Testis (tissue), 3 donors: ENCODE data around the gene CCDC167. TPM values are rescaled to one million over a fixed set of nuclear protein-coding genes. Genes with fewer than 3 reads are reported as not detected.
"Not testable (repeated sequence)": the region's sequence is repeated elsewhere in the genome, so short reads cannot be mapped to it uniquely, and the experiment has no call there.

ENCODE experiments used
- DNase-seq: peaks from one replicate; pipeline ENCODE4 v3.0.0-alpha.2; 2019
- H3K27ac ChIP-seq, 2 donors: fragments of 200-600 bp; sonication (generic); one replicate each; pipeline ENCODE4 v1.5.1; 2019
- H3K27me3 ChIP-seq: fragments of 200-600 bp; sonication (generic); one replicate; pipeline ENCODE4 v1.5.1; 2019
- H3K36me3 ChIP-seq: fragments of 200-600 bp; sonication (generic); one replicate; pipeline ENCODE4 v1.5.1; 2017; ENCODE audit warnings: low read depth; ENCODE audit errors: missing control alignments
- H3K4me1 ChIP-seq: fragments of 200-600 bp; sonication (generic); one replicate; pipeline ENCODE4 v1.5.1; 2019
- H3K4me3 ChIP-seq, 2 donors: fragments of 200-600 bp; sonication (generic); one replicate each; pipeline ENCODE4 v1.5.1; 2017 to 2019
- H3K9me3 ChIP-seq: fragments of 200-600 bp; sonication (generic); one replicate; pipeline ENCODE4 v1.5.1; 2017
- POLR2A ChIP-seq: fragments of 450-650 bp; IDR thresholded peaks from one replicate; pipeline ENCODE4 v1.6.1; 2017; ENCODE audit warnings: antibody characterized with exemption, mild to moderate bottlenecking, moderate library complexity
- WGBS, 2 donors: methylation state at CpG; one replicate each; pipeline ENCODE4 v1.1.5; 2018; 5-methylcytosine and 5-hydroxymethylcytosine counted together
- intact Hi-C: fragments of 100-400 bp; cut with DNase I; formaldehyde crosslinking; loops from one replicate; pipeline ENCODE4 v1.15.1; 2023; ENCODE audit warnings: low total_unique reads
- polyA plus RNA-seq: library from polyadenylated mRNA; stranded (reverse); fragments of 350-450 nt; fragmentation: Illumina TruSeq; extraction: RNeasy Lipid Tissue Mini Kit (QIAGEN cat#74804); gene quantifications from one replicate; pipeline ENCODE4 v1.2.3, GENCODE V29; 2014; ENCODE audit warnings: low read depth, low replicate concordance; ENCODE audit not compliant: insufficient read depth
- total RNA-seq, 2 donors: library from RNA; depleted of rRNA; stranded (reverse); fragments of >200 nt; gene quantifications; one replicate each; pipeline ENCODE4 v1.2.3, GENCODE V29; 2016
- TF ChIP-seq, protein P1 (sequence below), 3 experiments: fragments of 450-650 bp in 2 of 3; fragments of 200-600 bp in 1 of 3; sonication (generic) in 1 of 3; IDR thresholded peaks; one replicate each; pipeline ENCODE4 v1.5.1; 2016 to 2019; ENCODE audit warnings: antibody characterized with exemption in 3 of 3, mild to moderate bottlenecking in 2 of 3, moderate library complexity in 1 of 3

Gene CCDC167
- total and polyA plus RNA-seq, 3 donors from 2014 or later: 65.2 to 73.5 (median 65.4) TPM

GRCh38 chr6:37452522-37452921, 47.2 kb downstream of the CCDC167 start:
- WGBS, 2 donors: 92 to 96% methylated on average over 3 of the region's 3 CpGs
- intact Hi-C loops: no loop called here
- Histone ChIP-seq H3K9me3 (no peaks in the 10 kb centered on the region), H3K27ac (no peak overlapping the region), H3K4me1 (peaks cover 6% of the 10 kb centered on the region), H3K27me3 (no peaks in the 10 kb centered on the region), H3K4me3 (no peak overlapping the region), H3K36me3 (no peaks in the 10 kb centered on the region)
- DNase-seq: no peak
- TF ChIP-seq, protein P1, sequence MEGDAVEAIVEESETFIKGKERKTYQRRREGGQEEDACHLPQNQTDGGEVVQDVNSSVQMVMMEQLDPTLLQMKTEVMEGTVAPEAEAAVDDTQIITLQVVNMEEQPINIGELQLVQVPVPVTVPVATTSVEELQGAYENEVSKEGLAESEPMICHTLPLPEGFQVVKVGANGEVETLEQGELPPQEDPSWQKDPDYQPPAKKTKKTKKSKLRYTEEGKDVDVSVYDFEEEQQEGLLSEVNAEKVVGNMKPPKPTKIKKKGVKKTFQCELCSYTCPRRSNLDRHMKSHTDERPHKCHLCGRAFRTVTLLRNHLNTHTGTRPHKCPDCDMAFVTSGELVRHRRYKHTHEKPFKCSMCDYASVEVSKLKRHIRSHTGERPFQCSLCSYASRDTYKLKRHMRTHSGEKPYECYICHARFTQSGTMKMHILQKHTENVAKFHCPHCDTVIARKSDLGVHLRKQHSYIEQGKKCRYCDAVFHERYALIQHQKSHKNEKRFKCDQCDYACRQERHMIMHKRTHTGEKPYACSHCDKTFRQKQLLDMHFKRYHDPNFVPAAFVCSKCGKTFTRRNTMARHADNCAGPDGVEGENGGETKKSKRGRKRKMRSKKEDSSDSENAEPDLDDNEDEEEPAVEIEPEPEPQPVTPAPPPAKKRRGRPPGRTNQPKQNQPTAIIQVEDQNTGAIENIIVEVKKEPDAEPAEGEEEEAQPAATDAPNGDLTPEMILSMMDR (IDR thresholded peaks at IDR 0.05): no peak
- no peak for TF ChIP-seq POLR2A

GRCh38 chr6:37451441-37452193, 48.1 kb downstream of the CCDC167 start:
- WGBS, 2 donors: 65 to 79% methylated on average over 2 of the region's 2 CpGs
- no peaks in the 10 kb centered on the region for H3K9me3 ChIP-seq
- H3K27me3 ChIP-seq: no peaks in the 10 kb centered on the region
- H3K4me3 ChIP-seq: no peak overlapping the region
- TF ChIP-seq, protein P1 (IDR thresholded peaks at IDR 0.05): no peak
- TF ChIP-seq POLR2A: no peak
- no peaks in the 10 kb centered on the region for H3K4me1 ChIP-seq
- no peak for DNase-seq
- no peak overlapping the region for H3K27ac ChIP-seq
- peaks cover 4% of the 10 kb centered on the region for H3K36me3 ChIP-seq
- intact Hi-C loops: no loop called here

- intact Hi-C loops: no loop called here
- Histone ChIP-seq H3K27me3 (no peaks in the 10 kb centered on the region), H3K4me1 (no peaks in the 10 kb centered on the region), H3K27ac (no peak overlapping the region), H3K4me3 (no peak overlapping the region), H3K9me3 (no peaks in the 10 kb centered on the region), H3K36me3 (peaks cover 4% of the 10 kb centered on the region)
- WGBS, 2 donors: 82 to 85% methylated on average over 4 of the region's 4 CpGs
- TF ChIP-seq, protein P1 (IDR thresholded peaks at IDR 0.05): no peak
- no peak for TF ChIP-seq POLR2A
- no peak for DNase-seq
Observed at GRCh38 chr6:37449984-37450383, 49.7 kb downstream of the CCDC167 start.

DNA sequence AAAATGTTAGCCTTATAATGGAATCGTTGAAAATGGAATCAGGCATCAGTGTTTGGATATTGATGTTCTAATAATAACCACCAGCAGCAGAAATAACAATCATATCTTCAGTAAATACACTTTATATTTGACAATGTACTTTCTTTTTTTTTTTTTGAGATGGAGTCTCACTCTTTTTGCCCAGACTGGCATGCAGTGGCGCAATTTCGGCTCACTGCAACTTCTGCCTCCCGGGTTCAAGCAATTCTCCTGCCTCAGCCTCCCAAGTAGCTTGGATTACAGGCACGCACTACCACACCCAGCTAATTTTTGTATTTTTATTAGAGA, 56.5 kb downstream of the CCDC167 start:
- H3K9me3 ChIP-seq, H3K4me3 ChIP-seq, H3K36me3 ChIP-seq, H3K27me3 ChIP-seq, intact Hi-C loops, DNase-seq: not testable (repeated sequence)
- Histone ChIP-seq H3K4me1 (peaks cover 26% of the 10 kb centered on the region), H3K27ac (peak overlapping the region in 1 of 2 donors; percentile 65)
- WGBS, 2 donors: 81 to 84% methylated on average over 5 of the region's 5 CpGs

DNA sequence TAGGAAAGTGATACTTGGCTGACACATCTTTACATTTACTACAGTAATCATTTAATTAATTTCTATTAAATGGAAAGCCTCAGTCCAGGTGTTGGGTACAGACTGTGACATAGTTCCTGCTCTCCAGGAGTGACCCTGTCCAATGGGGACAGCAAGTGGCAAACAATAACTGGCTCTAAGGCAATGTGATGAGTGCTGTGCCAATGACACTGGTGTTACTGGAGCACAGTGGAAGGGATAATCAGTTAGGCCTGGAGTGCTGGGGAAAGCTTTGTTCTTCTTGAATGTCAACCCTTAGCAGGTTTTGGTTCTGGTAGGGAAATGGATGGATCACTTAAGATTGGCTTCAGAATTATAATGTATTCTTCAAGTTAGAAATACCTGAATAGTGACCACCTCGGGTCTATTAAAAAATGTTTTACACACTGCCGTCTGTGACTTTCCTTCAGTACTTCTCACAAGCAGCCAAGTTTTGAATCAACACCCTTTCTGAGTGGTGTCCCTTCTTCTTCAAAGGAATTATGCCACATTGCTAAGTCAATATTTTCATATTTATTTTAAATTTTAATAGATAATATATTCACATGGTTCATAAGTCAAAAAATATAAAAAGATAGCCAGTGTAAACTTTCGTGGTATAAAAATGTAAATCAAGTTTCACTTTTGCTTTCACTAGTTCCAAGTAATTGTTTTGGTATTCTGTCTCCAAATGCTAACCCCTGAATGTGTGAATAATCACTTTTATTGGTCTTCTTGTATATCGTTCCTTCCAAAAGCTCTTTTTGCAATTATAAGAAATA, 57.1 kb downstream of the CCDC167 start:
- TF ChIP-seq, protein P1 (IDR thresholded peaks at IDR 0.05): no peak
- TF ChIP-seq POLR2A: no peak
- H3K4me1 ChIP-seq: peaks cover 31% of the 10 kb centered on the region
- DNase-seq: no peak
- peaks cover 4% of the 10 kb centered on the region for H3K36me3 ChIP-seq
- peak overlapping the region in 1 of 2 donors; percentile 65 for H3K27ac ChIP-seq
- no peaks in the 10 kb centered on the region for H3K27me3 ChIP-seq
- 42 to 45% methylated on average over 4 of the region's 4 CpGs for WGBS, 2 donors
- H3K9me3 ChIP-seq: no peaks in the 10 kb centered on the region
- intact Hi-C loops: no loop called here
- no peak overlapping the region for H3K4me3 ChIP-seq
